NCI-H1092 (cell line): ENCODE results near the gene WDFY3.

Source experiments
- DNase-seq: peaks from one replicate; lab custom pipeline; 2025; lab: John Stamatoyannopoulos, UW

Gene WDFY3

DNA sequence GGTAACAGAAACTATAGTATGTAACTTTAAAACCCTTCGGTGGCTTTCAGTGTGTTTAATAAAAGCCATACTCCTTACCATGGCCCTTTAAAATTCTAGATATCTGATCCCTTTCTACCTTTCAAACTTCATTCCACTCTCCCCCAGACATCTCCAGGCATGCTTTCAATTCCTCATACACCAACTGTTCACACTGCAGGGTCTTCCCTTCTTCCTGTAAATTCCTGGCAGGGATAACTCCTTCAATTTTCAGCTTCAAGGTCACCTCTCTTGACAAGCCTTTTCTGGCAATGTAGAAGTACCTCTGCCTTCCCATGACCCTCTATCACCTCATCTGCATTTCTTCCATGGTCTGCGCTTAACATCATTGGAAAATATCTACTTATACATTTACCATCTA is 60.8 kb downstream of the WDFY3 start:
- no peak for DNase-seq

DNA sequence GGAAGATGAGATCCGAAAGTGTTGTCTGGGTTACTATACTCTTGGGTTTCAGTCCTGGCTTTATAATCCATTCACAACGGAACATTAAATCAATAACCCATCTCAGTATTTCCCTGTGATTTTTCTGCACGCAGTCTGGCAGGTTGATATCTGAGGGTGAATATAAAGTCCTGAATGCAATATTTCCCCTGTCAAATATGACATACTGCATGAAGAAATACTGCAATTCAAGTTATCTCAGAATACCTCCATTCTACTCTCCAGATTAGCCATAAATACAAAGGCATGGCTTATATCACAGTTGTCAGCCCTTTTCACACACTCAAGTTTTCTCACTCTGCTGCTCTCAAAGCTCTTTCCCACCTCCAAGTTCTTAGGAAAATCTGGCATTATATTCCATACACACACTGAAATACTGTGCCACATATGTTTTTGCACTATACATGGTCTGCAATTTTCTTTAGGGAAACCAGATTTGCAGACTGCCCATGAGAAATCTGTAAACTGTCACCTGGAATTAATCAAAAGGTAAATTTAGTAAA is 64.7 kb downstream of the WDFY3 start:
- no peak for DNase-seq

DNA sequence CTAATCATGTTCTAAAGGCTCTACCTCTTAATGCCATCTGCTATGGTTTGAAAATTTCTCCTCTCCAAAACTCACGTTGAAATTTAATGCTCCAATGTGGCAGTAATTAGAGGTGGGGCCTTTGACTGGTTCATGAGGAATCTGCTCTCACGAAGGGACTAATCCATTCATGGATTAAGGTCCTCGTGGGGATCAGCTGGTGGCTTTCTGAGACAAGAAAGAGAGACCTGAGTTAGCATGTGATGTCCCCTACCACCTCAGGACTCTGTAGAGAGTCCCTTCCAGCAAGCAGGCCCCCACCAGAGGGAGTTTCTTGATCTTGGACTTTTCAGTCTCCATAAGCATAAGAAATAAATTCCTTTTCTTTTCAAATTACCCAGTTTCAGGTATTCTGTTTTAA is 65.3 kb downstream of the WDFY3 start:
- DNase-seq: no peak

DNA sequence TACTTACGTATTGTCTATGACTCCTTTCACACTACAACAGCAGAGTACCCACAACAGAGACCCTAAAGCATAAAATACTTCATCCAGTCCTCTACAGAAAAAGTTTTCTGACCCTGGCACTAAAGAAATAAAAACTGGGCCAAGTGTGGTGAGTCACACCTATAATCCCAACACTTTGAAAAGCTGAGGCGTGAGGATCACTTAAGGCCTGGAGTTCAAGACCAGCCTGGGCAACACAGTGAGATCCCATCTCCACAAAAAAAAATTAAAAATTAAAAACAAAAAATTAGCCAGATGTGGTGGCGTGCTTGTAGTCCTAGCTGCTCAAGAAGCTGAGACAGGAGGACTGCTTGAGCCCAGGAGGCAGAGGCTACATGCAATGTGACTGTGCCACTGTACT is 66.9 kb downstream of the WDFY3 start:
- DNase-seq: no peak

DNA sequence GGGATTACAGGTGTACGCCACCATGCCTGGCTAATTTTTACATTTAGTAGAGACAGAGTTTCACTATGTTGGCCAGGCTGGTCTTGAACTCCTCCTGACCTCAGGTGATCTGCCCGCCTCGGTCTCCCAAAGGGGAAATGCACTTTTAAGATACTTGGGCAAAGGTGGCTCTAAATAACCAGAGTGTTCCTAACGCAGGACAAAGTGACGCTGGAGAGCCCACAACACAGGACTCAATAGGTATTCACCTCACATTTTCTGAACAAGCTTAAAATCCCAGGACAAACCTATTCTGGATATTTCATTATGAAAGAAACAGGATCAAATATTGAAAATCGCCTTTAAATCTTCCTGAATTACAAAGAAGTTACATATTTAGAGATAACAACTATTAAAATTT is 69.0 kb downstream of the WDFY3 start:
- DNase-seq: no peak

DNA sequence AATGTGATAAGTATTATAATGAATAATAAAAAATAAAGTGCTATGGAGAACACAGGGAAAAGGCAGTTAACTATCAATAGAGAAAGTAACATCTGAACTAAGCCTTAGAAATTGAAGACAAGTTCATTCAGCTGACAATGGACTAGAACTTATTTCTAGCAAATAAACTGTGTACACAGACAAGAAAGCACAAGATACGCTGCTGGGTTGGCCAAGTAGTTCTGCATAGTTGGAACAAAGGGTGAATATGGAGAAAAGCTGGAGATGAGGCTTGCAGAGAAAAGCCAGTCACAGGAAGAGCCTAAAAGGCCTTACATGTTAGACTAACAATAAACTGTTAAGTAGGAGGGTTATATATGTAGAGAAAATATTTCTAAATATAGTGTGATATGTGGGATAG is 71.2 kb downstream of the WDFY3 start:
- no peak for DNase-seq

DNA sequence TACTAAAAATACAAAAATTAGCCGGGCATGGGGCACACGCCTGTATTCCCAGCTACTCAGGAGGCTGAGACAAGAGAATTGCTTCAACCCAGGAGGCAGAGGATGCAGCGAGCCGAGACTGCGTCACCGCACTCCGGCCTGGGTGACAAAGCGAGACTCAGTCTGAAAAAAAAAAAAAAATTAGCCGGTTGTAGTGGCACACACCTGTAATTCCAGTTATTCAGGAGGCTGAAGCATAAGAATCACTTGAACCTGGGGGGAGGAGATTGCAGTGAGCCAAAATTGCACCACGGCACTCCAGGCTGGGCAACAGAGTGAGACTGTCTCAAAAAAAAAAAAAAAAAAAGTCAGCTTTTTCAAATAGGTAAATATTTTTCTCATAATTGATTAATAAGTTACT is 71.9 kb downstream of the WDFY3 start:
- no peak for DNase-seq

DNA sequence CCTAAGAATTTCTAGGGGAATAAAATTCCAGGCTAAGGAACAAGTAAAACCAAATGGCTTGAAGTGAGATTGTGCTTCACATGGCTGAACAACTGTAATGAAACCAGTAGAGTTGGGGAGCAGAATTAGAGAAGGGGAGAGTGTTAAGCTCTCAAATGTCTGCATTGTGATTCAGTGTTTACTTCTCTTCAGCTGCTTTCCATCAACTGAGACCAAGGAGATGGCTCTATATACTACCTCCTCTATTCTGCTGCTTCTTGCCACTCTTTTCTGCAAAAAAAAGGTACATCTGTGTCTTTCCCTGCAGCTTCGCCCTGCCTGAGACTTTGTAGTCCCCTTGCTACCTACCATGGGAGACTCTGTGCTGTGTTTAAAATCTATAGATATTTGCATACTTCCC is 73.5 kb downstream of the WDFY3 start:
- no peak for DNase-seq

DNA sequence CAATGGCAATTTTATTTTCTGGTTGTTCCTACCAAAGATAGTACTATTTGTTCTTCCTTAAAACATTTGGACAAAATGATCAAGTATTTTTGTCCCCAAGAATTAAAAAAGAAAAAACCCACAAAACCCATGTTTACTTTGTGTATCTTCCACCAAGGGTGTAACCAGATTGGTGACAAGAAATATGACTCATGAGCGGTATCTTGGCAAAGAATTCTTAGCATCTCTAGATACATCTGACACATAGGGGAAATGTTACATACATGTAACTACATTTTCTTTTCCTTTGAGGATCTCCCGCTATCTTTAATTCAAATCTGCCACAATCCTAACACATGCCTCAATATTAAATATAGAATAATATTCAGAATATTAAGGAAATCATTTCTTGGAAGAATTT is 78.7 kb downstream of the WDFY3 start:
- no peak for DNase-seq

DNA sequence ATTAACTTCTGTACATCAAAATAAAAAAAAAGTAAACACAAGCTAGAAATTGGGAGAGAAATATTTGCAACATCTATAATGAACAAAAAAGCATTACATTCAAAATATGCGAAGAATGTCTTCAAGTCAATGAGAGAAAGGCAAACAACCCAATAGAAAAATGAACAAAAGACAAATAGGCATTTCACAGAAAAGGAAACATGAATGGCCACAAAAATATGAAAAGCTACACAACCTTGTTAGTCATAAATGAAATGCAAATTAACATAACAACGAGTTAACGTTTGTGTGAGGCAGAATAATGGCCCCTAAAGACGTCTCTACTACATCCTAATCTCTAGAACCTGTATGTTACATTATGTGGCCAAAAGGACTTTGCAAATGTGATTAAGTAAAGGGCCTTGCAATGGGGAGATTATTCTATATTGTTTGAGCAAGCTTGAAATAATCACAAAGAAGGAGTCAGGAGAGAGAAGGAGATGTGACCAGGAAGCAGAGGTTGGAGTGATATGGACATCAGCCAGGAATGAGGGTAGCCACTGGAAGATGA is 86.8 kb downstream of the WDFY3 start:
- no peak for DNase-seq

DNA sequence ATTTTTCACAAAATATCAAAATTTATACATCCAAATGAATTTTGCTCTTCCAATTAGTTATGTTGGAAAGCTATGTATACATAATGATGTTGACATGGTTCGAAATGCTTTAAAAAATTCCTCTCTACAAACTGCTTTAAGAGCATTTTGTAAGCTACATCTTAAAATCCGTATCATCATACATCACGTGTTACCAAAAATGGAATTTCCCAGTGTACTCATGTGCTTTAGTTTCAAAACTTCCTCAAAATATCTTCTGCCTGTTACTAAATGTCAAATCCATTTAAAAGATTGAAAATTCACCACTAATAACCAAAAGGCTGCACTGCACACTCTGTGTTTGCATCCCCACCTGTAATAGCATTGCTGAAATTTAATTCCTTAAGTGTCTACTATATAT is 87.9 kb downstream of the WDFY3 start:
- DNase-seq: no peak

DNA sequence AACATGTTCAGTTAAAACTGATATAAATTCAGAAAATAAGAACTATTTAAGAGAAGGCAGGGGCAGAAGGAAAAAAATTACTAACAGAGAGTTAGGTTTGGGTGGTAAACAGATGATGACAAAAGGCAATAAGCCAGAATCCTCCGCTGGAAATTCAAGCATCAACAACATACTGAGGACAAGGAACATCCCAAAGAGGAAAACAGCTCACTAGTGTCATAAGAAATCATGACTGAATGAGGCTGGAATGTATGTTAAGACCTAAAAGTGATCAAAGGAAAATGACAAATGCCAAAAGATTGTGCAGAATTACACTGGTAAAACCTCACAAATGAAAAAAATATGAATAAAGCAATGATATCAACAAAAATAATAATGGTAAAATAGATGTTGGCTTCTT is 88.4 kb downstream of the WDFY3 start:
- no peak for DNase-seq

DNA sequence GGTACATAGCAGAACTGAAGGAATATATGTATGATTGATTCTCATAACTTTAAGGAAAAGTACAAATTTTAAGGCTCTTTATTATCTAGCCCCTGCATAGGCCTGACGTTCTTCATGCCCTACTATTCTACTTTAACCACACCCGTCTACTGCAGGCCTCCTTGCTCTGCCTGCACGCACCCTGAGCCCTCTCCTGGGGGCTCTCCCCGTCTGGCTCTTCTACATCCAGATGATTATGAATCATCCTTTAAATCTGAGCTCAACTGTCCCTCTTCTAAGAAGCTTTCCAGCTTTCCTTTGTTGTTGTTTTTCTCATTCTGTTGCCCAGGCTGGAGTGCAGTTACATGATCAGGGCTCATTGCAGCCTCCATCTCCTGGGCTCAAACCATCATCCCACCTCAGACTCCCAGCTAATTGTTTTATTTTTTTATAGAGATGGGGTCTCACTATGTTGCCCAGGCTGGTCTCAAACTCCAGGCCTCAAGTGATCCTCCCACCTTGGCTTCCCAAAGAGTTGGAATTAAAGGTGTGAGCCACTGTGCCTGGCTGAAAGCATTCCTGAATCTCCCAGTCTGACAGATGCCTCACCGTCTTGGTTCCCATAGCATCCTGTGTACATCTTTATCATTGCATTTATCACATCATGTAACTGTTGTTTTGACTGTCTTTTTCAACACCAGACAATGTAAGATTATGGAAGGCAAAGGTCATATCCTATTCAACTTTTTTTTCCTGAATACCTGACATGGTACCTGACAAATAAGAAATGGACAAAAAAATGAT is 89.2 kb downstream of the WDFY3 start:
- DNase-seq: no peak

DNA sequence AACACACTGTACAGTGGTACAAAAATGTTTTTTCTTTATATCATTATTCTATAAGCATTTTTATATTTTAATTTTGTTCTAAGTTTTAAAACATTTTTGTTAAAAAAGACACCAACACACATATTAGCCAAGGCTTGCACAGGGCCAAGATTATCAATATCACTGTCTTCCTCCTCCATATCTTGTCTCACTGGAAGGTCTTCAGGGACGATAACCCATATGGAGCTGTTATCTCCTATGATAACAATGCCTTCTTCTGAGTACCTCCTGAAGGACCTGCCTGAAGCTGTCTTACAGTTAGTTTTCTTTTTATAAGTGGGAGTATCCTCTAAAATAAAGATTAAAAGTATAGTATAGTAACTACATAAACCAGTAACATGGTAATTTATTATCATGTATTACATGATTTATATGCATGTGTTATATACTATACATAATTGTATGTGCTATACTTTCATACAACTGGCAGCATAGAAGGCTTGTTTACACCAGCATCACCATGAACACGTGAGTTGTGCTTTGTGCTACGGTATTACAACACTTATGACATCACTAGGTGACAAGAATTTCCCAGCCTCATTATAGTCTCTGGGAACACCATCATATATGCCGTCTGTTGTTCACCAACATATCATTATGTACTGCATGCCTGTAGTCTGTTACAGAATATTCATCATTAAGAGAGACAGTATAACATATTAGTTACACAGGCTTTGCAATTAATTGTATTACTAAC is 90.7 kb downstream of the WDFY3 start:
- DNase-seq: no peak

DNA sequence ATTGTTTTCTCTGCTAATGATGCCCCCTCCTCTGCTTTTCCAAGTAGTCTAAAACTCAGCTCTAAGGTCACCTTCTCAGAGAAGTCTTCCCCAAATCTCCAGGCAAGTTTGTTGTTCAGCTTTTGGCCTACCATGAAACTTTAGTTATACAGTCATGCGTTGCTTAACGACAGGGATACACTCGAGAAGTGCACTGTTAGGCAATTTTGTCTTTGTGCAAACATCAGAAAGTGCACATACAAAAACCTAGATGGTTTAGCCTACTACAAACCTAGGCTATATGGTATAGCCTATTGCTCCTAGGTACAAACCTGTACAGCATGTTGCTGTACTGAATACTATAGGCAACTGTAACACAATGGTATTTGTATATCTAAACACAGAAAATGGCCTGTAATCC is 91.9 kb downstream of the WDFY3 start:
- DNase-seq: no peak

DNA sequence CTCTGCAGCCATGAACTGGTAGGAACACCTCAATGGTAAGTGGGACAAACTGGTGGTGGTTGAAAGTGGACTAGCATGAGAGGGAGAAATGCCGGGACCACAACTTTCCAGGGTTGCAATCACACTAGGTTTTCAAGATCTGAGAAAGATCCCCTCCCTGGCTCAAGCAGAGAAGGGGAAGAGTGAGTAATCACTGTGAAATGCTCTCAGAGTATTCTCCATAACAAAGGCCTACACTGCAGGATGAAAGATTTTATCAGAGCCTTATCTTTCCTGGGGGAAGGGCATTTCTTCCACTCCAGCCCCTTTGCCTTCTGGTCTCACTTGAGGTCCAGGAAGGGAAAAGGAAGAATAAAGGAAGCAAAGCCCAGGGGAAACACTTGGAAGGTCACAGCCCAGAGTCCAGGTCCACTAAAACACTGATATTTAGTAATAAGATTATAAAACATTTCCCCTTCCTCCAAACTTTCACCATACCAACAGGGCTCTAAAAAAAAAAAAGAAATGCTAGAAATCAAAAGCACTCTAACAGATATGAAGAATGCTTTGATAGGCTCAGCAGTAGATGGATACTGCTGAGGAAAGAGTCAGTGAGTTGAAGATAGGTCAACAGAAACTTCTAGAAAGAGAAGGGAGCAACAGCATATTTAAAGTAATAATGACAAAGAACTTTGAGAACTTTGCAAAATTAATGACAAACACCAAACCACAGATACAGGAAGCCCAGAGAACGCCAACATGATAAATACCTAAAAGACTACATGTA is 95.9 kb downstream of the WDFY3 start:
- no peak for DNase-seq

DNA sequence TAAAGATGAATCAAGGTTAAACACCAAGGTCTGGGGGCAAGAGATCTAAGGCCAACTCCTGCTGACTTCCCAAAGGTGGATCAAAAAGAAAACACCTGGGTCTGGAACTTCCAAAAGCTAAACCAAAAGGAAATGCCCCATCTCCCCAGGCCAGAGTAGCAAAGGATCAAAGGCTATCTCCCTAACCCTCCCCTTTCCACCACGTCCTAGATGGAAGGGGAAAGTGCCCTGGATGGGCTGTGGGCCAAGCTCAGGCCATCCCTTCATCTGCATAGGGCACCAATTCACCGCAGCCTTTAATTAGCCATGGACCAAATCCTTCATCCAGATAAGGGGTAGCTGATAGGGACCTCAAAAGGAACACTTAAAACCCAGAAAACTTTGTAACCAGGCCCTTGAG is 100.2 kb downstream of the WDFY3 start:
- DNase-seq: no peak

DNA sequence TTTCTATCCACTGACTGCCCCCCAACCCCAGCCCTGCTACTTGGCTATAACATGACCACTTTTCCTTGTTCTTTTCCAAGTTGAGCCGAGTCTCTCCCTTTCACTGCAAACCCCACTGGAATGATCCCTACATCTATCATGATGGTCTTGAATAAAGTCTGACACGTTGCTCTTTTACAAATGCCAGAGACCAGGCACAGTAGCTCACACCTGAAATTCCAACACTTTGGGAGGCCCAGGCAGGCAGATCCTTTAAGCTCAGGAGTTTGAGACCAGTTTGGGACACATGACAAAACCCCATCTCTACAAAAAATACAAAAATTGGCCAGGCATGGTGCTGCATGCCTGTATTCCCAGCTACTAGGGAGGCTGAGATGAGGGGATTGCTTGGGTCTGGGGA is 100.9 kb downstream of the WDFY3 start:
- no peak for DNase-seq

DNA sequence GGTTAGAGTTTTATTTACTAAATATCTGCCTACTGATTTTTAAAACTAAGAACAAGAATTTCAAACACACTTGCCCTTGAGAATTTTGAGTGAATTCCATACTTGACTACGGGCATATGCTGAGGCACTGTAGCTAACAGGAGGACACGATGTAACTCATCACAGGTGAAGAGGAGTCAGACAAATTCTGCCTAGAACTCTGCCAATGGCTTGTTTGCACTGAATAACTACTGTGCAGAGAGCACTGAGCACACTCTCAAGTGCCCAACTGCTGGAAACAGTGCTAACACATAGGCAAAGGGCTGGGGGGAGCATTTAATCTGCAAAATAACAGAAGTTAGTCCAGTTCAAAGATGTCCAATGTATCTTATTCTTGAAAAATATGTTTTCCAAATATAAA is 104.4 kb downstream of the WDFY3 start:
- DNase-seq: no peak

DNA sequence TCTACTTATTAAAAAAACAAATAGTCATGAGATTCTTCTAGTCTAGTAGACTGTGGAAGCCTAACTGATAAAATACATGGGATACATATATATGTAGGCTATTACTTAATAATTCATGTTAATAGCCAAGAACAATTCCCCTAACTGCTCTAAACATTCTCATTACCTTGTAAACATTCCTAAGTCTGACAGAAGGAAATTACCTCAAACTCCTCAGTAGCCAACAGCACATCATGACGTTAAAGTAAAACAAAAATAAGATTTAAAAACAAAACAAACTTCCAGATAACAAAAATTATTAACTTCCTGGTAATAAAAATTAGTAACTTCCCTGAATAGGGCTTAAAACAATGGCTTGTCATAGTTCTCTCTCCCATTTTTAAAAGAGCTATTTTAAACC is 109.2 kb downstream of the WDFY3 start:
- no peak for DNase-seq

DNA sequence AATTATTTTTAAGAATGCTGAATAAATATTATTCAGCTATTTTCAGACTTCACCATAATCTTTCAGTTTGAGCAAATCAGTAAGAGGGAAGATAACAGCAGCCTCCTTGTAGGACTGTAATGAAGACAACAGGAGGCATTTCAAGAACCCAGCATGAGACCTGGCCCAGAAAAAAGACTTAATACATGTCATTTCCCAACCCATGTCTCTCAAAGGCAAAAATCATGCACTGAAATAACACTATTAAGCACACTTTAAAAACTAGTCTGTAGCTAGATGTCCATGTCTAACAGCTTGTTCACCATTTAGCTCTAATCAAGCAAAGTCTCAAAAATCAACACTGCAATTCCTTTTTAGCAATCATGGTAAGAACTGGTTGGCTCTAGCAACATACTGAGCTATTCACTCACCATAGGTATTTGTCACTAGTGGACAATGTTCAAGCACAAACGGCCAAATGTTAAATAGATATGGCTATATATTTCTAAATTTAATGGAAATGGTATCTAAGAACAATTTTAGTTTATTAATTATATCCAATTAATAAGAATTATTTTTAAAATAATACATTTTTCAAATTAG is 109.9 kb downstream of the WDFY3 start:
- no peak for DNase-seq

DNA sequence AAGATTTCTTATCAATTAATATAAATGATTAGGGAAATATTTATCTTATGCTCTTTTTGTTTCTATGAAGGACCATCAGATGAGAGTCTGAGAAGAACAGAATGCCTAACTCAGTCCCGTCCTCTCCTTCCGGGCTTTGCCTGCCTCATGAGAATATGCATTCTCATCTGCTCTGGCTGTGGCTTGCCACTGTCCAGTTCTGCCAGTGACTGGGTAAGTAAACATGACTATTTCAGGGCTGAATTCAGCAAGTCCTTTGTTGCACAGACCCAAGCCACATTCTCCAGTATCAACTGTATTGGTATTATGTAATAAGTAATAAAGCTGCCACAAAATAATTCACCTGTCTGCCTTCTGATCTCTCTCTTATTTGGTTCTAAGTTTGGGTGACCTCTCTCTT is 110.7 kb downstream of the WDFY3 start:
- no peak for DNase-seq
